ENCODE data around the gene ADAMTS15.

ADAMTS15 gene

DNA sequence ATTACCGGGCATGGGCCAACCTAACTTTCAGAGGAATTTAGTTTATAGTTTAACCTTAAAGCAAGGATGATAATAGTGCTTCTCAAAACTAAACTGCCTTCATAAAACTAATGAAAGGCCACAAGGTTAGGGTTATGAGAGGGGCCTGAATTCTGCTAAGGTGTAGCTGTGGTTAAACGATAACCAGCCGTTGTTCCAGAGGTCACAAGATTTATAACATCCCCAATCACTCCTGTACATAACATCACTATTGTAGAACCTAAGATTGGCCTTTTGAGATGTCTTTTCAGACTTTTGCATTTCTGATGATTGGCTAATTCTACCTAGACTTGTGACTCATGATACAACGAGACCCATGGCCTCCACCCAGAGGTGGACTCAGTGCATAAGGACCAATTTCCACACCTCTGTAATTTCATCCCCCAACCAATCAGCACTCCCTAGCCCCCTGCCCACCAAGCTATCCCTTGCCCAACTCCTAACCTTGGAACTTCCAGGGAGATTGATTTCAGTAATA, 69.8 kb downstream of the ADAMTS15 start:
- no peak for DNase-seq

DNA sequence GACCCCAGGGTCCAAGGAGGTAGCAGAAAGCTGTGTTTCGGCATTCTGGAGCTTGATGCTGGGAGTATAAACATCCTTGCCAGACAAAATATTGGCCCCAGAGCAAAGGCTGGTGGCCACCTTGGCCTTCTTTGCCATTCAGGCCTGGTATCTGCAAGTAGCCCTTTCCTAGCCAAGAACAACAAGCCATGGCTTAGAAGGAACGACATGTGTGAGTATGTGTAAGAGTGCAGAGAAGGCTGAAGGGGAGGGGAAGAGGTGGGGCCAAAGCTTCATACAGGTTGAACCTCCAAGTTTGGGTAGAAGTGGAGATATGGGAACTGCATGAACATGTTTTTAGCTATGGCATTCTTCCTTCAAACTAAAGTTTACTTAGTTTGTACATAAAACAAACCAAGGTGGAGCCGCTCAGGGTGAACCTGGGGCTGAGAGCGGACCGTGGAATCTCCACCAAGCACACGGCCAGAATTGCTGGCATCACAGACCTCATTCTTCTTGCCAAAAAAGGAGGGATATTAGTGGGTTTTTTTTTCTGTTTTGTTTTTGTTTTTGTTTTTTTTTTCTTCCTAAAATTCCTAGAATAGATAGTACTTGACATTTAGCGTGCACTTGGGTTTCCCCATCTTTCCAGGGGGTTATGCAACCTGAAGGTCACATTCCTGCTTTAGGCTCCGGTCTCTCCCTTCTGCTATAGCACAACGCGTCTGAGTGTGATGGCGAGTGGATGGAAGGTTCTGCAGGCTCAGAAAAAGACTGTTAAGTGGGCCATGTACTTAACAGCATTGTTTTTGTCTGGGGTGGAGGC, 70.9 kb downstream of the ADAMTS15 start:
- no peak for DNase-seq

DNA sequence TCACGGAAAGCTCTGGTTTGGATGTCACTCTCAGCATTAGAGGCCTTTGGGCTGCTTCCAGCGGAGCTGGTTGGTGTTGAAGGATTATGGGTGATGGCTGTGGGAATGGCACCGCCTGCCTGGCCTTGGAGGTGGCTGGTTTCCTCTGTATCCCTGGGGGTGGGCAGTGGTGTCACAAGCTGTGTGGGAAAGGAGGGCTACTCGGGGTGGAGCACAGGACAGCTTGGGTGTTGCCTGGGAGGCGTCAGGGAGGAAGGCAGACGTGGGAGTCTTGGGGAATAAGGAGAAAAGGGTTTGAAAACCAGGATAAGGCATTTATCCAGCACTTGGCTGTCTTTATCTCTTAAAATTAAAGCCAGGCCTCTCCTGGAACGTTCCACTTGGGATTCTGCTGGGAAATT, 71.8 kb downstream of the ADAMTS15 start:
- DNase-seq, result no peak

DNA sequence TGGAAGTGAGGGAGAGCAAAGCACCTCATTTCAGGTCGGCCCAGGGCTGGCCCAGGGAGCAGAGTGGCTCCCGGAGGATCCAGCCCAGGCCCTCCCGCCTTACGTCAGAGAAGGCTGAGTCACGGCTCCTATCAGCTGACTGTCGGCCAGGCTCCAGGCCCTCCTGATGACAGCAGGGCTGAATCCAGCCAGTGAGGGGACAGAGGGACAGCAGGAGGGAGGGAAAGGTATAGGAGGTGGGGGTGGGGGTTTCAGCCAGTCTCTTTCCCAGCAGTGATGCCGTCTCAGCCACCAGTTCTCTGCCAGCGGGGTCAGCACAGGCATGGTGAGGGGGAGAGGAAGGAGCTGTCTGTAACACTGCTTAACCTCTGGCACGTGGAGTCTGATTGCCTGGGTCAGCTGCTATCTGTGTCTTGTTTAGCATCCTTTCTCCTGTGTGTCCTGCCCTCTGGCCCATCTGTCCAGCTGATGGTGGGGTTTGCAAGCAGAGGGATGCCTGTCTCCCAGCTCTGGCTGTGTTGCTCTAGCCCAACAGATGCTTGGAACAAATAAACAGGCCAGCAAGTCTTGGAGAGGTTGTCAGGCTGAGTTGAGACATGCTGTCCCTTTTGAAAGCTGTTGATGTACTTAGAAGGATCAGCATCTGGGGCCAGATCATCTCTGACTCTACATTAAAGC, 74.0 kb downstream of the ADAMTS15 start:
- no peak for DNase-seq

DNA sequence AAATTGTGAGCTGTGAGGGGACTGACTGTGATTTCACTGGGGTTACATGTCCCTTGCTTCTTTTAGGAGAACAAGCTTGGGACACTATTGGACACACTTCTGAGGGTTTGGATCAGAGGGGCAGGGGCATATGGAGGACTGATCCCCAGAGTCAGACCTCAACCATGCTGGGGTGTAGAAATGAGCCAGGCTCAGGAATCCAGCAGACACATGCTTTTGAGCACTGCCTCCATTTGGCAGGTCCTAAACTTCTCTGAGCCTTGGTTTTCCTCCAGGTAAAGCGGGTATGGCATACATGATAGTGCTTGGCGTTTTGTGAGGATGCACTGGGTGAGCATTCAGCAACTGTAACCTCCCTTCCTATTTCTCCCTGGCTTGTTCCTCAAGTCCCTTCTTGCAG, 74.7 kb downstream of the ADAMTS15 start:
- DNase-seq, result no peak

DNA sequence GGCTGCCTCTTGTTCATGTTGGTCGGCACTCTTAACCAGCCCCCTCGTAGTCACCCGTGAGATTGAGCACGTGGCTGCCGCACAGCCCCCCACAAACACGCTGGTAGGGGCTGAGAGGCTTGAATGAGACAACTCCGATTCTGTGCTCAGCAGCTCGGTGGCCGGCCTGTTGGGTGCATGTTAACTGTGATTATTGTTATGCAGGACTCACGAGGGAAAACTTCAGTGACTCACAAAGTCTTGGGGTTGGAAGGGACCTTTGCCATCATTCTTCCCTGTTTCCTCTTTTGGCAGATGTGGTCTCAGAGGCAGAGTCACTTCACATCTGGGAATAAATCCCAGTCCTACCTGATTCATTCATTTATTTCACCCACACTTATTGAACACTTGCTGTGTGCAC, 75.2 kb downstream of the ADAMTS15 start:
- DNase-seq, result no peak

DNA sequence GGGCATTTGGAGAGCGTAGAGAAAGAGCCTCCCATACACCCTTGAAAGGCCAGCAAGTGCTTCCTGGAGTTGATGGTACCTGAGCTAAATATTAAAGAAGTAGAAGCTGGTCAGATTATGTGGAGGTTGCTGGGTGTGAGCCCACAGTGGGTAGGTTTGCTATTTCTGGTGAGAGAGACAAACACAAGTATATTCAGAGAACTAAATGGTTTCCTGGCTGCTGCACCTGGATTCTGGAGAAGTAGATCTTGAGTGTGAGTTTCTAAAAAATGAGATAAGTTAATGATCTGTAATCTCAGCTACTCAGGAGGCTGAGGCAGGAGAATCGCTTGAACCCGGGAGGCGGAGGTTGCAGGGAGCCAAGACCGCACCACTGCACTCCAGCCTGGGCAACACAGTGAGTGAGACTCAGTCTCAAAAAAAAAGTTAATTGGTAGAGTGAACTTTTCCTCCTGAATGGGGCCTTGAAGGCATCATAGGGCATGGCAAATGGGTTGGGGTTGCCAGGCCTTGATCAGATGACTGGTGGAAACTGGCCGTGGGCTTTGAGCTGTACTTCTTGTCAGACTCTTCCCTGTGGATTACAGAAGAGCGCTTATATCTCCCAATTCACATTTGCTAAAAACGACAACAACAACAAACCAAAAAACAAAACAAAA, 75.8 kb downstream of the ADAMTS15 start:
- no peak for DNase-seq

DNA sequence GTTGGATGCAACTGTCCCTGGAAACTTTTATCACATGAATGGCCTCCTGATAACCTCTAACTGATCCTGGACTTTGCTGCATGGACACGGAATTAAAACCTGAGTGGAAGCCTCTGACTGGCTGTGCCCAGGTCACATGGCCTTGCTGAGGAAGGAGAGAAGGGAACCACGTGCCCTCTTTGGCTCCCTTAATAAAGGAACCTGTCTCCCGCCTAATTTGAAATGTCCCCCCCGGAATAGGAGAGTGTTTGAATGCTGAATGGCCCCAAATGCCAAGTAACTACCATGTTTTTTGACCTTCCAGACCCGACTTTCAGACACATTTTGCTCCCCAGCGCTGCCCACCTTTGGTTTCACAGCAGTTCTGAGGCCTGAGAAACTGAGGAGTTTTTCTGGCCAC, 76.9 kb downstream of the ADAMTS15 start:
- DNase-seq, result no peak
